GM15510 (cell line): ENCODE measurements around the gene KIAA1755.

ENCODE experiments used
- POLR2A ChIP-seq: IDR thresholded peaks from 3 replicates; pipeline ENCODE4 v1.6.1; 2011; ENCODE audit warnings: borderline replicate concordance; ENCODE audit not compliant: insufficient read length; ENCODE audit errors: extremely low read depth

The KIAA1755 gene

GRCh38 chr20:38178065-38178491 lies 82.5 kb downstream of the KIAA1755 start:
- no peak for TF ChIP-seq POLR2A

- TF ChIP-seq POLR2A: no peak
Measured at GRCh38 chr20:38177201-38177600, 83.3 kb downstream of the KIAA1755 start.

- TF ChIP-seq POLR2A: no peak
Measured at GRCh38 chr20:38175304-38176180, 85.0 kb downstream of the KIAA1755 start.

- TF ChIP-seq POLR2A: no peak
Measured at GRCh38 chr20:38173237-38174156, 87.0 kb downstream of the KIAA1755 start.

GRCh38 chr20:38172408-38172807 lies 88.1 kb downstream of the KIAA1755 start:
- TF ChIP-seq POLR2A: no peak

- no peak for TF ChIP-seq POLR2A
Measured at GRCh38 chr20:38171675-38172043, 88.9 kb downstream of the KIAA1755 start.

GRCh38 chr20:38170826-38171674 lies 89.5 kb downstream of the KIAA1755 start:
- TF ChIP-seq POLR2A: no peak

- TF ChIP-seq POLR2A: no peak
Measured at GRCh38 chr20:38170219-38170825, 90.2 kb downstream of the KIAA1755 start.

GRCh38 chr20:38169636-38170193 lies 90.8 kb downstream of the KIAA1755 start:
- TF ChIP-seq POLR2A: no peak

GRCh38 chr20:38168791-38169589 lies 91.5 kb downstream of the KIAA1755 start:
- TF ChIP-seq POLR2A: no peak

GRCh38 chr20:38167851-38168760 lies 92.4 kb downstream of the KIAA1755 start:
- TF ChIP-seq POLR2A: no peak

GRCh38 chr20:38167328-38167850 lies 93.1 kb downstream of the KIAA1755 start:
- no peak for TF ChIP-seq POLR2A
